ENCODE results near the gene VKORC1. TPM values are rescaled to one million over a fixed set of nuclear protein-coding genes. Genes with fewer than 3 reads are reported as not detected.
A peak's percentile ranks its signal among the peaks of the same experiment; 100 is the strongest.

The VKORC1 gene
- 100 to 1,000 TPM; 123 to 184 (median 130) TPM for total RNA-seq (2021; fragmentation: NEBNext Ultra II Directional; extraction: Animal tissue kit (Norgen Biotek cat#: 25700))
- long read RNA-seq, transcript VKORC1-201 (3 exons, 876 nt) = minor isoform, 5 of 259 reads
- long read RNA-seq, transcript VKORC1-203 (2 exons, 901 nt) = minor isoform, 24 of 259 reads
- long read RNA-seq, transcript VKORC1-205 (3 exons, 1,012 nt) = major isoform, 208 of 259 reads
- long read RNA-seq, partial matches to known transcripts = 0 of 259 reads
- long read RNA-seq, other reads (novel, unspliced or antisense) = 18 of 259 reads

GRCh38 chr16:31094424-31095120 is at the start of gene VKORC1:
Gene VKORC1 (minus strand): TSS chr16:31094797. CDS start chr16:31094729, 68 bp downstream.
- peaks cover 6% of the 10 kb centered on the region for H3K36me3 Mint-ChIP-seq (ENCODE audit: low read depth)
- peak within 1 kb of the TSS; percentile 85 for H3K27ac Mint-ChIP-seq
- TF ChIP-seq CTCF (IDR thresholded peaks at IDR 0.05) = no peak
- peaks cover under 1% of the 10 kb centered on the region; the same call in 1 of the 2 replicates for H3K9me3 Mint-ChIP-seq
- peaks cover 38% of the 10 kb centered on the region for H3K4me1 Mint-ChIP-seq (ENCODE audit: low read depth)
- peak; percentile 98 for DNase-seq
- peak within 1 kb of the TSS; percentile 98 for H3K4me3 Mint-ChIP-seq
- H3K27me3 Mint-ChIP-seq (ENCODE audit: insufficient read depth) = peaks cover 4% of the 10 kb centered on the region; the same call in 1 of the 2 replicates

GRCh38 chr16:31143694-31144148 is 49.1 kb upstream of the VKORC1 start:
- no peak for DNase-seq
- H3K27ac Mint-ChIP-seq = no peak overlapping the region
- no peaks in the 10 kb centered on the region for H3K9me3 Mint-ChIP-seq
- H3K36me3 Mint-ChIP-seq (ENCODE audit: low read depth) = no peaks in the 10 kb centered on the region
- peaks cover 20% of the 10 kb centered on the region for H3K4me1 Mint-ChIP-seq (ENCODE audit: low read depth)
- peak; percentile 35 for TF ChIP-seq CTCF (IDR thresholded peaks at IDR 0.05)
- peaks cover 13% of the 10 kb centered on the region for H3K27me3 Mint-ChIP-seq (ENCODE audit: insufficient read depth)
- H3K4me3 Mint-ChIP-seq = peak overlapping the region; percentile 42

- Mint-ChIP-seq H3K27me3 (ENCODE audit: insufficient read depth) (peaks cover 12% of the 10 kb centered on the region), H3K27ac (no peak overlapping the region), H3K4me3 (peak overlapping the region; percentile 42; the same call in 1 of the 2 replicates), H3K4me1 (ENCODE audit: low read depth) (peaks cover 25% of the 10 kb centered on the region), H3K36me3 (ENCODE audit: low read depth) (no peaks in the 10 kb centered on the region), H3K9me3 (no peaks in the 10 kb centered on the region)
- no peak for TF ChIP-seq CTCF (IDR thresholded peaks at IDR 0.05)
- no peak for DNase-seq
Observed at GRCh38 chr16:31143011-31143693, 48.6 kb upstream of the VKORC1 start.

- peak; percentile 97 for DNase-seq
- H3K27me3 Mint-ChIP-seq (ENCODE audit: insufficient read depth) = peaks cover 12% of the 10 kb centered on the region
- no peaks in the 10 kb centered on the region for H3K9me3 Mint-ChIP-seq
- peak; percentile 98 for TF ChIP-seq CTCF (IDR thresholded peaks at IDR 0.05)
- no peaks in the 10 kb centered on the region for H3K36me3 Mint-ChIP-seq (ENCODE audit: low read depth)
- H3K4me3 Mint-ChIP-seq = peak overlapping the region; percentile 85
- H3K27ac Mint-ChIP-seq = peak overlapping the region; percentile 85
- H3K4me1 Mint-ChIP-seq (ENCODE audit: low read depth) = peaks cover 28% of the 10 kb centered on the region
Observed at GRCh38 chr16:31142109-31143010, 47.8 kb upstream of the VKORC1 start.

All from HFFc6 (cell line).